Body of pancreas (tissue), 4 donors: ENCODE results near the gene NUP214.

Source experiments
- CTCF ChIP-seq, 7 experiments: fragments of 450-650 bp in 4 of 7; fragments of 200-600 bp in 3 of 7; sonication (generic) in 3 of 7; IDR thresholded peaks; one replicate each; pipeline ENCODE4 v1.5.1; 2016 to 2019; ENCODE audit warnings: antibody characterized with exemption in 7 of 7
- POLR2A ChIP-seq, 3 donors: fragments of 450-650 bp; IDR thresholded peaks; one replicate each; pipeline ENCODE4 v1.6.1; 2016; ENCODE audit warnings: antibody characterized with exemption in 3 of 3, mild to moderate bottlenecking in 2 of 3

DNA sequence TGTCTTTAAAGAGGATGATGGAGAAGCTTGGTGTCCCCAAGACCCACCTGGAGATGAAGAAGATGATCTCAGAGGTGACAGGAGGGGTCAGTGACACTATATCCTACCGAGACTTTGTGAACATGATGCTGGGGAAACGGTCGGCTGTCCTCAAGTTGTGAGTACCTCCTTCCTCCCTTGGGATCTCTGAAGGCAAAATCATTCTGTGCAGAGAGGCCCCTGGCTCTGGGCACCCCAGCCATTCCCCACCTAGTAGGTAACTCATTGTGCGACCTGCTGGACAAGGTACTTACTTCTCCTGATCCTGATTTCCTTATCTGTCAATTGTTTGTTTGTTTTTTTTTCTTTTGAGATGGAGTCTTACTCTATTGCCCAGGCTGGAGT is 7.6 kb upstream of the NUP214 start:
- no peak for TF ChIP-seq POLR2A (IDR thresholded peaks at IDR 0.05)
- TF ChIP-seq CTCF (IDR thresholded peaks at IDR 0.05) = no peak
